Bone marrow (tissue), 2 donors: ENCODE results near the gene RPS5.
"Not testable (repeated sequence)": the region's sequence is repeated elsewhere in the genome, so short reads cannot be mapped to it uniquely, and the experiment has no call there.

Source experiments
- DNase-seq, 2 donors: peaks; one replicate each; lab custom pipeline; 2025; lab: John Stamatoyannopoulos, UW

RPS5 gene

GRCh38 chr19:58385313-58385890 is 1.7 kb upstream of the RPS5 start:
- DNase-seq = no peak

DNA sequence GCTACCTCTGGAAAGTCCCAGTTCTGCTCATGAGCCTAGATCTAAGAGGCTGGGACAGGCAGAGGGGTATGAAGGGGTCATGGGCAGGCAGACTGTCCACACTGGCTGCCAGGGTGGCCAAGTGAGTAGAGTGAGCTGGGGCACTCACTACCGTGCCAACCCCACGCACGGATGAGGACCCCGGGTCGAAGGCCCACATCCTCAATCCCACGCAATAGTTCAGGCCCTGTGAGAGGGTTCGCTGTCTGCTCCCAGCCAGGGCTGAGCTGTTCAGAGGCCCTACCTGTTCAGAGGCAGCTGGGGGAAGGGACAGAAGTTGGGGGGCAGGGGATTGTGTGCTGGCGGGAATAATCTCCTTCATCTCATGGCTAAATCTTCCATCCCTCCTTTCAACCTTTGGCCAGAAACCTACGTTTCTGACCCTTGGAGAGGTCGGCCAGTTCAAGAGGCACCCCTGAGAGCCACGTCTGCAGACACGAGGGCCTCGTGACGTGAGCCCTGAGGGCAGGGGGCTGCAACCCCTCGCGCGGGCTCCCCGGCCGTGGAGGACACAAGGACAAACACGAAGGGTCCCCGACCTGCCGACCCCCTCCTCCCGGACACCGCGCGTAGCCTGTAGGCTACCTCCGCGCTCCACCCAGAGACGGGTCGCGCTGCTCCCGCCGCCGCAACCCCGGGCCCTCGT is 1.0 kb upstream of the RPS5 start:
- DNase-seq = no peak

GRCh38 chr19:58387338-58388174 is 487 bp downstream of the RPS5 start:
- DNase-seq = peak in 1 of 2 donors; percentile 64

DNA sequence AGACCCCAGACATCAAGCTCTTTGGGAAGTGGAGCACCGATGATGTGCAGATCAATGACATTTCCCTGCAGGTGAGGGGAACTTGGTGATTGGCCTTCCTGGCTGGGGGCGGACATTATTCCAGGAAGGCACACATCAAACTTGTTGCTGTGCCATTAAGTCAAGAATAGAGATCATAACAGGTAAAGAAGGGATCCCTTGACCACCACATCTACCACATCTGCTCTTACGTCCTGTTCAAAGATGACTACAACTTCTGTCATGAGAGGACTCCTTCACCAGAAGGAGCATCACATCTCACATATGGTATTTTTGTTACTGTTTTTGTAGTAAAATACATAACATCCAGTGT is 1.1 kb downstream of the RPS5 start:
- DNase-seq = no peak

DNA sequence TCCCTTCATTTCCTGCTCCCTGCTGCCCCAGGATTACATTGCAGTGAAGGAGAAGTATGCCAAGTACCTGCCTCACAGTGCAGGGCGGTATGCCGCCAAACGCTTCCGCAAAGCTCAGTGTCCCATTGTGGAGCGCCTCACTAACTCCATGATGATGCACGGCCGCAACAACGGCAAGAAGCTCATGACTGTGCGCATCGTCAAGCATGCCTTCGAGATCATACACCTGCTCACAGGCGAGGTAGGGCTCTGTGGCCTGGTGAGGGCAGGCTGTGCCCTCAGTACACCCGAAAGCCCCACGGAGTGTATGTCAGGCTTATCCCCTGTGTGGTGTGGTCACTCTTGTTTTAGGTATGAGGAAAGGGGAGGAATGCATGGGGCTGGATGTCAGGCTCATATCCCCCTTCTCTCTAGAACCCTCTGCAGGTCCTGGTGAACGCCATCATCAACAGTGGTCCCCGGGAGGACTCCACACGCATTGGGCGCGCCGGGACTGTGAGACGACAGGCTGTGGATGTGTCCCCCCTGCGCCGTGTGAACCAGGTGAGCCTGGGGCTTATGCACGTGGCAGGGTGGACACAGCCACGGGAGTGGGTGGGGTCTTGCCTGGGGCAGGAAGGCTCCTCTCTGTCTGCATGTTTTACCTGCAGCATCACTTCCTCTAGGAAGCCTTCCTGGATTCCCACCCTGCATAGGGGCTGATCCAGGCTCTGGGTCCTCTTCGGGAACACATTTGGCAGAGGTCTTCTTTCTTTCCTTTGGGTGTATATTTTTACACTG is 6.1 kb downstream of the RPS5 start:
- DNase-seq = no peak

GRCh38 chr19:58393725-58394033 is 6.6 kb downstream of the RPS5 start:
- DNase-seq = no peak

GRCh38 chr19:58394821-58395219 is 7.8 kb downstream of the RPS5 start:
- DNase-seq = no peak

GRCh38 chr19:58395220-58395978 is 8.3 kb downstream of the RPS5 start, which contains the start of gene RNF225:
RNF225 (plus strand) TSS chr19:58395656; CDS start chr19:58396090, 434 bp downstream.
- no peak for DNase-seq

GRCh38 chr19:58395979-58396627 is 9.0 kb downstream of the RPS5 start:
- DNase-seq = no peak

DNA sequence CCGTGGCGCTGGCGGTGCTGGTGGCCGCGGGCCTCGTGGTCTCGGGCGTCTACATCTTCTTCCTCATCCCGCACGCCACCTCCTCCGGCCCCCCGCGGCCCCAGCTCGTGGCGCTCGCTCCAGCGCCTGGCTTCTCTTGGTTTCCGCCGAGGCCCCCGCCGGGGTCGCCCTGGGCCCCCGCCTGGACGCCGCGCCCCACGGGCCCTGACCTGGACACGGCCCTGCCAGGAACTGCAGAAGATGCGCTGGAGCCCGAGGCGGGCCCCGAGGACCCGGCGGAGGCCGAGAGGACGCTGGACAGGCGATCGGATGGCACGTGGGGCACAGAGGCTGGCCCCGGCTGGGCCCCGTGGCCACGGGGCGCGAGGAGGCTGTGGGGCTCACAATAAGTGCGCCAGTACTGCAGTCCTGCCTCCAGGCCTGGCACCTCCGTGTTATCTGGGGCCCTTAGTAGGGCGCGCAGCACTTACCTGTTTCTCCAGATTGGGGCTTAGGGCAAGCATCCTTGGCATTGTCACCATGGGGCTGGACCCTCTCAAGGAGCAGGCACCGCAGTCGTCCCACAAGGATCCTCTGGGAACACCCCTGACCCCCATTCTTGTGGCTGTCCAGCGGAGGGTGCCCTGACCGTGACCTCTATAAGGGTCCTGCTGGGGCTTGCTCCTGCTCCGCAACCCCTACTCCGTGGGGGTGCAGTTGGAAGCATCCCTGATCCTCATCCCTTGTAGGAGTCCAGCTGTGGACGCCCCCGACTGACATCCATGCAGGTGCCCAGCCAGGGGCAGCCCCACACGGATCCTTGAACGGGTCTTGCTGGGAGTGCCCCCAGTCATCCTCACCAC is 9.8 kb downstream of the RPS5 start:
- DNase-seq = no peak

- no peak for DNase-seq
Observed at GRCh38 chr19:58397533-58398037, 10.5 kb downstream of the RPS5 start.

- no peak for DNase-seq
Observed at GRCh38 chr19:58398087-58398486, 11.0 kb downstream of the RPS5 start.

- DNase-seq = no peak
Observed at GRCh38 chr19:58398545-58398944, 11.5 kb downstream of the RPS5 start.

GRCh38 chr19:58399903-58400302 is 12.8 kb downstream of the RPS5 start:
- DNase-seq = no peak

GRCh38 chr19:58400316-58400915 is 13.3 kb downstream of the RPS5 start:
- DNase-seq = no peak

GRCh38 chr19:58400916-58401839 is 14.1 kb downstream of the RPS5 start:
- DNase-seq = peak; percentile 94 to 97

GRCh38 chr19:58401840-58402421 is 14.9 kb downstream of the RPS5 start:
- DNase-seq = no peak

GRCh38 chr19:58403920-58404478 is 16.9 kb downstream of the RPS5 start:
- DNase-seq = not testable (repeated sequence)
